Measurements from ENCODE around the gene TNNI2.

The TNNI2 gene

DNA sequence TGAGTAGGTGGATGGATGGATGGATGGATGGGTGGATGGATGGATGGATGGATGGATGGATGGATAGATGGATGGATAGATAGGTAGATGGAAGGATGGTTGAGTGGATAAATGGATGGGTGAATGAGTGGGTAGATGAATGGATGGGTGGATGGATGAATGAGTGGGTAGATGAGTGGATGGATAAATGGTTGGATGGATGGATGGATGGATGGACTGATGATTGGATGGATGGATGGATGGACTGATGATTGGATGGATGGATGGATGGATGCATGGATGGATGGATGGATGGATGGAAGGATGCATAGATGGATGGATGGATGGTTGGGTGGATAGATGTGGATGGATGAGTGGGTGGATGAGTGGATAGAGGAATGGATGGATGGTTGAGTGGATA is 17.2 kb upstream of the TNNI2 start:
- no peak for DNase-seq (ENCODE audit: low read depth, low spot score)

DNA sequence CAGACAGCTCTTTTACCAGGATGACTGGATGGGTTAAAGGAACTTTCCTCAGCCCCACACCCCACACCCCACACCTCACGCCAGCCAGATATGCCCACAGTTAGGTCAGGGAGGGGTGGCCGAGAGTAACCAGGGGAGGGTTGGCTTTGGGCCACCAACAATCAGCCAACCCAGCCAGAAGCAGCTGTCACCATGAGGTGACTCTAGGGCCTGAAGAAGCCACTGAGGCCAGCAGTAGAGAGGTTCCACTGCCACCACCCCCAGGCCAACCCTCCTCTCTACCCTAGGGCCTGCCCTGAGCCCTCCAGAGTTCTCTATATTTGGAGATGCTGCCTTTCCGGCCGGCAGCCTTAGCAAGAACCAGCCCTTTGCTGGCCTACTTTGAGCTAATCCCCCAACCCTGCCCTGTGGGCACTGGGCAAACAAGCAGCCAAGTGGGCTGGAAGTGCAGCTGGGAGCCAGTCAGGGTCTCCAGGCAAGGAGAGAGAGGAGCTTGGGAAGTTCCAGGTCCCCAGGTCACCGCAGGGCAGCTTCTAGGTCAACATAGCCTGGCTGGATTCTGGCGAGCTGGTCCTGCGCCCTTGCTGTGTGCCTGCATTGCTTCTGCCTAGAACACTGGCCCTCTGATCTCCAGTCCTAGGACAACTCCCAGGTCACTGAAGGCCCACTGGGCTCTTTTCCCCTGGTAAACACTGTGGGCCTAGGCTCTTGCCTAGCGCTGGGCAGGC is 16.0 kb upstream of the TNNI2 start:
- DNase-seq (ENCODE audit: low read depth, low spot score), result no peak

DNA sequence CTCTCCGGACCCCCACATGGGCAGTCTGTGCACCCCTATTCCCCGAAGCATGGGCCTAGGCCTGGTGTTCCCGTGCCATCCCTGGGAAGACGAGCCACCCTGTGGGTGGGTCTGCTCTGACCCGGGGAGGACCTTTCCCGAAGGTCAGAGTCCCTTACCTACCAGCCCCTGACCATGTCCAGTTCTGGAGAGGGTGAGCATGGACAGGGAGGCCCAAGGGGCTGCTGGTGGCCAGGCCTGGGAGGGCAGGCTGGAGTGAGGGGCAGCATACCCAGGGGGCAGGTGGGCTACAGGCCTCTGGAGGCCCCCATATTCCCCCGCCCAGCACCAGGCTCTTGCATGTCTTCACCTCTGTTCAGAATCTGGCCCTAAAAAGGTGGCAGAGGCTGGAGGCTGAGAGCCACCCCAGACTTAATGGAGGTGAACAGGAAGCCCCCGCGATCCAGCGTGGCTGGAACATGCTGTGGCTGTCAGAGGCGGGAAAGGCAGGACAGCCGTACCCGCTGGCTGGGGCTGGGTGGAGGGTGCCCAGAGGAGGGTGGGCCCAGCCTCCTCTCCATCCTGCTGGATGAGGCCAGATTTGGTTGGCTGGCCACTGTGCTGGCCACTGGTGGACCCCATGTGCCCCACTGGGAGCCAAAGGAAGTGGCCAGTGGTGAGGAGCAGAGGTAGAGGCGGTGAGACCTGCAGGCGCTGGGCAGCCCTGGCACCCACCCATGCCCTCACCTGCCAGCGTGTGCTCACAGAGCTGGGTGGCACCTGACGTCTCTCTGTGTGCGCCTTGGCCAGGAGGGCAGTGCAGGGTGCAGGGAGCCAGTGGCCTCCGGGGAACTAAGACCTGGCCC is 15.2 kb upstream of the TNNI2 start:
- no peak for DNase-seq (ENCODE audit: low read depth, low spot score)

DNA sequence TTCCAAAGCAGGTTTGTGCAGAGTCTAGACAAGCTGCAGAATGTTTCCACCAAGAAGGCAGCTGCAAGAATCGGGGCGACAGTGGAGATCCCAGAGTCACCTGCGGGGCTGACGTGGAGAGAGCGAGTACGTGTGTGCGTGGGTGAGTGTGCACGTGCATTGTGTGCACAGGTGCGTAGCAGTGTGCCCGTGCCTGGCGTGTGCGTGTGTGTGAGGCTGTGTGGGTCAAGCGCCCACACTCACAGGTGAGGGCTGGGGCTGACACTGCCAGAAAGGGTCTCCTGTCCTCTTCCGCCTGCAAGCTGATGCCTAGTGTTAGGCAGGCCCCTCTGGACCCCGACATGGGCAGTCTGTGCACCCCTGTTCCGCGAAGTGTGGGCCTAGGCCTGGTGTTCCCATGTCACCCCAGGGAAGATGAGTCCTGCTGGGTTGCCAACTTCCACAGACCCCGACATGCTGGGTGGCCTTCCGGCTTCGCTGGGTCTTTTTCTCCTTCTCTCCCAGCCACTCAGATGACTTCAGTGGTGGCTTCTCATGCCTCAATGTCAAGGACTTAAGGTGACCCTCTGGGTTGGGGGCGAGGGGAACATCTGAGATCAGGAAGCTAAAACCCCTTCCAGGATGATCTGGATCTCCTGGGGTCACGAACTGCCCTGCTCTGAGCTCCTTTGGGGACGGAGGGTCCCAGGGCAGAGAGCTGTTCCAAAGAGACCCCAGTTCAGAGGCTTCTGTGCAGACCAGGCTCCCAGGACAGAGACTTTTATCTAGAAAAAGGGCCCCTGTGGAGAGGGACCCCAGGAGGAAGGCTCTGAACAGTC is 14.4 kb upstream of the TNNI2 start:
- DNase-seq (ENCODE audit: low read depth, low spot score), result no peak

DNA sequence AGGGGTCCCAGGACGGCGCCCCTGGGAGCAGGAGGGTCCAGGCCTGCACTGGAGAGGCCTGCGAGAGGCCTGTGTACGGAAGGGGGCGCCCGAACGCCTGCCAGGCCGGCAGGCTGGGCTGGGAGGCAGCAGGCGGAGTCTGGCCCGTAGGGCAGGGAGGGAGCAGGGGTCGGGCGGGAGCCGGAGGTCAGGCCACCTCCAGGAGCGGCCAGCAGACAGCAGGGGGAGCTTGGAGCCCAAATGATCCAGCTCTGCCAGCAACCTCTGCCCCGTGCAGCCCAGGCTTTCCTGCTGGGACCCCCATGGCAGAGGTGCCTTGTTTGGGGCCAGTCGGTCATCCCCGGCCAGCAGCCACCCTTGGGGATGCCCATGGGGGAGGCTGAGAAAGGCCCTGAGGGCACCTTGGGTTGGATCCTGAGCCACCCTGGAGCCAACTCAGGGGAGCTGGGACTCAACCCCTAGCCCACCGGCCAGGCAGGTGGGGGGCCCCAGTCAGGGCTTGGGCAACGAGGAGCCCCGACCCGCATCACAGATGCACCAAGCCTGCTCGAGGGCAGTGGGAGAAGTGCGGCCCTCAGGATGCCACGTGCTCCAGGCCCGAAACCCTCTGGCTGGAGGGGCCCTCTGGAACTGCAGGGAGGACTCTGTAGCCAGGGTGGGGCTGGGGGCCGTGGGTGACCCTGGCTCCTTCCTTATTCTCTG is 13.6 kb upstream of the TNNI2 start:
- DNase-seq (ENCODE audit: low read depth, low spot score), result no peak

DNA sequence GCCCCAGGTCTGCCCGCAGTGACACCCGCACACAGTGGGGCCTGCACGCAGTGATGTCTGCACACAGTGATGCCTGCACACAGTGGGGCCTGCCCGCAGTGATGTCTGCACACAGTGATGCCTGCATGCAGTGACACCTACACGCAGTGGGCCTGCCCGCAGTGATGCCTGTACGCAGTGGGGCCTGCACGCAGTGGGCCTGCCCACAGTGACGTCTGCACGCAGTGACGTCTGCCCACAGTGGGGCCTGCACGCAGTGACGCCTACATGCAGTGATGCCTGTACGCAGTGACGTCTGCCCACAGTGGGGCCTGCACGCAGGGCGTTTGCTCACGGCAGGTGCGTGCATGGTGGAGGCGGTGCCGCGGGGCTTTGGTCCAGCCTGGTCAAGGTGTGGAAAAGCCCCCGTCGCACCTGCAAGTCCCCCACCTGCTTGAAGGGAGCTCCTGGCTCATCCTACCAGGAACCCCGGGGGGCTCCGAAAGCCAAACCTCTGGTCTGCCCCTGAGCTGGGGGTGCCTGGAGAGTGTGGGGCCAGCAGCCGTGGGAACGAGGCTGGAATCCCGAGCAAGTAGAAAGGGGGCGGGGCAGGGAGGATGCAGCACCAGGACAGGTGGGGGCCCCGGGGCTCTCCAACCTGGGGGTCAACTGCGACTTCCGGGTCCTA is 12.9 kb upstream of the TNNI2 start:
- no peak for DNase-seq (ENCODE audit: low read depth, low spot score)

DNA sequence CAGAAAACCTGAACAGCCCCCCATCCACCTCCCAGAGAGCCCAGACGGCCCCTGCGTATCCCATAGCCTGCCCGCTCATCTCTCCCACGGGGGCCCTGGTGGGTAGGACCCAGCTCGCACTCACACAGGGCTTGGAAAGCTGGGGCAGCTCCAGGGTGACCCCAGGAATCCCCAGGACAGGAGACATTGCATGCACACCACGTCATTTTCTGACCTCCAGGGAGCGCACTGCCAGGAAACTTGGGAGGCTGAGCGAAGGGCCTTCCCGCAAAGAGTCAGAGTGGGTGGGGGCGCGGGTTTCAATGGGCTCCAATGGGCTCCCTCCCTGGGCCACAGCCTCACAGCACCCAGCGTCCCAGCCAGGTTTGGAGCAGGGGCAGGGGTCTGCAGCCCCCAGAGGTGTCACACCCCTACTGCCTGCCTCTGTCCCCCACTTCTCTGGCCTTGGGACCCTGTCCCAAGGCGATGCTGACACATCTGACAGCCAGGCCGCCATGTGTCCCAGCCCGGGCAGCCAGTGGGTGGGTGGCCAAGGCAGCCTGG is 12.2 kb upstream of the TNNI2 start:
- no peak for DNase-seq (ENCODE audit: low read depth, low spot score)

DNA sequence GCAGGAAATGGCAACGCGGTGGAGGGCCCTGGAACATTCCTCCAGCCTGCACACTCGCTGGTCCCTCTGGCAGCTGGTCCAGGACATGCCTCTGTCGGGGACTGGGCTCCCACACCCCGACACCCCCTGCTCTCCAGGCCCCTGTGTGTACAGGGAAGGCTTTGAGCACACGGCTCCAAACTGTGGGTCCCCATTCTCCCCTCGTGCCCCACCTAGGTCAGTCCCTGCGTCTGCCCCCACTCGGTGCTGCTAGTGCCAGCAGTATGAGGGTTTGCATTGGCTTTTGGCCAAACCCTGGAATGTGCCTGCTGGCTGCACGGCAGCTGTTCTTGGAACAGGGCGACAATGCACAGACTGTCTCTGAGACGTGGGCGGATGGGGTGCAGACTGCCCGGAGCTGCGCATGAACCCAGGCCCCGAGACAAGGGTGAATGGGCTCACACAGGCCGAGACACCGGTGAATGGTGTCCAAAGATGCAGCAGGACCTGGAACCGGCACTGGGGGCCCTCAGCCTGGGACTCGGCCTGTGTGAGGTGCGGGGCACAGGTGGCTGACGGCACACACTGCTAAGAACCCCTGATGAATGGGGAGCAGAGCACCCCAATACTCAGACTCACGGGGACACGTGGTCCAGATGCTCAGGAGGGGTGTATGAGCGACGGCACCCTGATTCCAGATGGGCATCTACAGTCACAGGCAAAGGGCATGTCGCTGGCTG is 11.5 kb upstream of the TNNI2 start:
- DNase-seq (ENCODE audit: low read depth, low spot score), result no peak

DNA sequence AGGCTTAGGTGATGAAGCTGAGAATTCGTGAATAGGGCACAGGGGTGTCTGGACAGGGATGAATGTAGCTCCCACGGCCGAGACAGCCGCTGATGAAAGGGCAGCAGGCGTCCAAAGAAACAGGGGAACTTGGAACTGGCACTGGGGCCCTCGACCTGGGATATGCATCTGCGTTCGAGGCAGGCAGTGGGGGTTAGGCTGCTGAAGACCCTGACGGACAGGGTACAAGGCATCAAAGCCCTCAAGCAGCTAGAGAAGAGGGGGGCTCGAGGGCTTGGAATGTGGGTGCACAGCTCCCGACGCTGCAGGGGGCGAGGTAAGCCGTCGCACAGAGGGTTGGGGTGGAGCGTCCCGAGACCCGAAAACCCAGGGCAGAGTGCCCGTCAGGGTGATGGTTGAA is 10.8 kb upstream of the TNNI2 start:
- no peak for DNase-seq (ENCODE audit: low read depth, low spot score)

DNA sequence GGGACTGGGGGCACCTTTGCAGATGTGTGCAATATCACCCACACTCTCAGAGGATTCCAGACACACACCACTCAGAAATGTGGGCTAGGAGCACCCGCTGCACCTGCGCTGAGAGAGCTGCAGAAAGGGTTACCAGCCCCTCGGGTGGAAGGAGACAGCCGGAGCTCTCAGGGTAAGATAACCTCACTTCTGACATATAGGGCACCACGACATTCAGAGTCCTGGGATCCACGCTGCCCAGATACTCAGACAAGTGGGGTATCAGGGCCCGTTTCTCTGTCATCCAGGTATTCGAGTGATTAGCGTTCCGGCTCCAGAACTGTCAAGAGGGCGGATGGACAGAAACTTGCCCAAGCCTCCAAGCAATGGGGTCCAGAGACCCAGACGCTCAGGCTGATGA is 10.2 kb upstream of the TNNI2 start:
- no peak for DNase-seq (ENCODE audit: low read depth, low spot score)

DNA sequence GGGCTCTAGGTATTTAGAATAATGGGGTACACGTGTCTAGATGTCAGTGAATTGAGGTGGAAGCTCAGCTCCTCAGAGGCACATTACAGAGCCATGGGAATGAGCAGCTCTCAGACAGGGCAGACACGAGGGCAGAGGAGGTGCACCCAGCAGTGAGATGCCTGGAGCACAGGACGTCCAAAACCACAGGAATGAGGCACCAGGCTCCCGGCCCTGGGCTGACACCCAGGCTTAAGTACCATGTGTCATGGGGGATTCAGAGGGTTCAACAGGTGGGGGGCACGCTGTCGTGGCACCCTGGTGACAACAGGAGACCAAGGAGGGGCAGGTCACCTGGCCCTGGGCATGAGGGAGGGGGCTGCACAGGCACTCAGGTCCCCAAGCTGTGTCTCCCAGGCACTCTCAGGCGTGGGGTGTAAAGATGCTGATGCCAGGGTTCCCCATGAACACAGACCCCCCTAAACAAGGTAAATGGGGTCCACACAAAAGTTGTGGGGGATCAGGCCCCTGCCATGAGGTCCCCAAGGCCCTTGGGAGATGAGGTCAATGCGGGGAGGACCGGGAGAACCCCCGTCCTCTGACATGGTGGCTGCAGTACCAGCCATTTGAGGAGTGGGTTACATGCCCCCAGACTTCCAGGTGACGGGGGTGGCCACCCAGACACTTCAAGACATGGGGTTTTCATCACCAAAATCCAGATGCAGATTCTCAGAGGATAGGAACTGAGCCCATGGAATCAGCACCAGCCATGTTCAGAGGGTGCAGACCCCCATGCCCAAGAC is 9.6 kb upstream of the TNNI2 start:
- no peak for DNase-seq (ENCODE audit: low read depth, low spot score)

DNA sequence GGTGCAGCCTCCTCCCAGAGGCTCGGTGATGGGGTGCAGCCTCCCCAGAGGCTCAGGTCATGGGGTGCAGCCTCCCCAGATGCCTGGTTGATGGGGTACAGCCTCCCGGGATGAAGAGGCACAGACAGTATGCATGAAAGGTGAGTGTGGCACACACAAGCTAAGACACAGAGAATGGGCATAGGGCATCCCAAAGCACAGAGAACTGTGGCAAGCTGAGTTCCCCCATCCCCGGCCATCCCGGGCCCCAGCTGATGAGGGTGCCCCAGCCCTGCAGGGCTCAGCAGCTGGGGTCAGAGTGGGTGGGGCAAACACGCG is 8.8 kb upstream of the TNNI2 start:
- no peak for DNase-seq (ENCODE audit: low read depth, low spot score)

DNA sequence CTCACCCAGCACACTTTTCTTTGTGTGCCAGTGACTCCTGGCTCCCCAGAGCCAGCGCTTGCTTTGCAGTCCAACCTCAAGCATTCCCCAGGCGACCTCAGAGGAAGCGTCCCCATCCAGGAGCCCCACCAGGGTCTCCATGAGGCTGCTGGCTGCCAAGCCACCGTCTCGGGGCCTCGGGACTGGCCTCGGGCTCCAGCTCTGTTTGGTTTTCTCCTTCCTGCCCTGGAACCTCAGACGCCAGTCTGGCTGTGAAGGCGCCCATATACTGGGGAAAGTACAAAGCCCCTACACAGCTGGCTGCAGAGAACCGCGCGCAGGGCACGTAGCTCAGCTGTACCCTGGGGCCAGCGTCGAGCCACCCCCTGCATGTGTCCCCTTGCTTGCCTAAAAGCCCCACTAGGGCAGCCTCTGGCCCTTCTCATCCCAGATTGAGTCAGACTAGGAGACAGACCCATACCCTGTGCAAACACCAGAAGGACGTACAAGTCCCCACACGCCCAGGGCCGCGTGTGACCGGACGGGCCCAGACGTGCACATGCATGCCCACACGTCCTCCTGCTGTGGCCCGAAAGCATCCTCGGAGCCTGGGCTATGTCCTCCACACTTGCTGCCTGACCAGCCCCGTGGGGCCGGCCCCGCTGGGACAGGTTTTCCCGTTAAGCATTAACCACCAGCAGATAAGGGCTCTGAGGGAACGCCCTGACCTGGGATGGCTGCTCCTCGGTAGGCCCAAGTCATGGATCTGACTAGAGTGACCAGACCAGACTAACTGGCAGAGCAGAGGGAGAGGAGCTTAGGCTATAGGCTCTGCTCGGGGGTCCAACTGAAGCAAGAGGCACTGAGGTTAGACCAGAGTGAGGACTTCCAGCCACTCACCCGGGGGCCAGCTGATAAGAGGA is 8.2 kb upstream of the TNNI2 start:
- DNase-seq (ENCODE audit: low read depth, low spot score), result no peak

DNA sequence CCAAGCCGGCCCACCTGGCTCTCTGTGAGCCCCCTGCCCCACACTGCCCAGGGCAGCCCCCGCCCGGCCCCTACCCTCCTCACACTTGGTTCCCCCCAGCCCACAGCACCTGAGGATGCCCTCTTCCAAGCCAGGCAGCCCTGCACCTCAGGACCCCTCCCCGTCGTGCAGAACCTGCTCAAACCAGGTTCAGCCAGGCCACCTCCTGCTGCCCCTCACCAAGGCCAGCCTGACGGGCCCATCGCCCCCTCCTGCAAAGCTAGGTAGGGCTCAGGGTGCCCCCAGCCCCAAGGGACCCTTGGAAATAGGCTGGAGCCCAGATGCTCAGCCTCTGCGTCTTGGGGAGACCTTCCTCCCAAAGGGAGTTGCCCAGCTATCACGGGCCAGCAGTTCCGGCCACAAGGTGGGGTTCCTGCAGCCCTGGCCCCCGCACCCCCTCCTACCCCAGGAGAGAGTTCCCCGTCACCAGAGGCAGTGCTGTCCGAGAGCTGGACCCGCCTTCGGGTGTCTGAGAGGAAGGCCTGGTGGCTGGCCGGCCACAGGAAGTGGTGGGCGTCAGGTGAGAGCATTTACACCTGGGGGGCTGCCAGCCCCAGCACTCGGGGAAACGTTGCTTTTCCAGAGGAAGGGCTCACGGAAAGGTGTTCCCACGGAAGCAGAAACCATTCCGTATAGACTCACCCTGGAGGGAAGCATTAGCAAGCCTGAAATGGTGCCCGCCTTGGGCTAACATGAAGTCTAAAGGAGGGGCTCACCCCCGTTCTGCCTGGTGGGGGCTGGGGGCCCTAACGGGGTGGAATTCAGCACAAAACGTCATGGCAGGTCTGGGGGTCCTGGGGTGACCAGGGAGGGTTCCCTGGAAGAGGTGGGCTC is 7.2 kb upstream of the TNNI2 start:
- no peak for DNase-seq (ENCODE audit: low read depth, low spot score)

DNA sequence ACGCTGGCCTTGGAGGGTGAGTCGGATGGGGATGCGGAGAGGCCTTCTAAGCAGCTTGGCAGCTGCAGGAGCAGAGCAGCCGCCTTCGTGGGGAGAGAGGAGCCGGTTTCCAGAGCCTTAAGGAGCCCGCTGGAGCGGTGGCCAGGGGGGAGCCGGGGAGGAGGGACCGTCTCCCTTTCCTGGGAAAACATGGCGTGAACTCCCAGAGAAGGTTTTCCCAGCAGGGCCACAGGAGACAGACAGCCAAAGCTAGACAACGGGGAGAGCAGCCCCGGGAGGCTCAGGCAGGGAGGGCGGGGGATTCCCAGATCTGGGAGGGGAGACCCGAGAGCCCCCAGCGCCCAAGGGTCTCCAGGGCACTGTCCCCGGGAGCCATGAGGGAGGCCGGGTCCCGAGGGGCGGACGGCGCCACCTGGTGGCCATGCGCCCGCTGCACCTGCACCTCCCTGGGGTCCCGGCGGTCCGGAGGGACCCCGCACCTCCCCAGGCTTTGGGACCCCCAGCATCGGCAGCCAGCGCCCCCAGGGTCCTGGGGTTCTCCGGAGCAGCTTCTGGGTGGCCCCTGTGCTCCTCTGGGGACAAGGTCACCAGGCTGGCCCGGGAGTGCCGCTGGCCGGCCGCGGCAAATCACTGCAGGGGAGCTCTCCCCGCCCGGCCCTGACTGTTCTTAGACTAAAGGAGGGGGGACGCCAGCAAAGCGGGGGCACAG is 6.4 kb upstream of the TNNI2 start:
- no peak for DNase-seq (ENCODE audit: low read depth, low spot score)

DNA sequence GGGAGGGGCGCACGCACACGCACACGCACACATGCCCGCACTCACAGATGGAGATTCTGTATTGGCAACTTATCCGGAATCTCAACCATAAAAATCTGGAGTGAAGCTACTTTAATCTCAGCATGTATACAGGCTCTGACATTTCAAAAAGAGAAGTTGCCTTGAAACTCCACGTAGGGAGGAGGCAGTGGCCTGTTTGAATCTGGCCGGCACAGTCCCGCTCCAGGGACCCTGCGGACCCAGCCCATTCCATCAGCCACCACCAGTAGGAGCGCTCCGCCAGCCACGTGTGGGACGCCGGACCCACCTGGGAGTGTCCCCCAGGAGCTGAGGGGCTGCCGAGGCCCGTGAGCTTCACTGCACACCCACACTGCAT is 5.9 kb upstream of the TNNI2 start:
- DNase-seq (ENCODE audit: low read depth, low spot score), result no peak

DNA sequence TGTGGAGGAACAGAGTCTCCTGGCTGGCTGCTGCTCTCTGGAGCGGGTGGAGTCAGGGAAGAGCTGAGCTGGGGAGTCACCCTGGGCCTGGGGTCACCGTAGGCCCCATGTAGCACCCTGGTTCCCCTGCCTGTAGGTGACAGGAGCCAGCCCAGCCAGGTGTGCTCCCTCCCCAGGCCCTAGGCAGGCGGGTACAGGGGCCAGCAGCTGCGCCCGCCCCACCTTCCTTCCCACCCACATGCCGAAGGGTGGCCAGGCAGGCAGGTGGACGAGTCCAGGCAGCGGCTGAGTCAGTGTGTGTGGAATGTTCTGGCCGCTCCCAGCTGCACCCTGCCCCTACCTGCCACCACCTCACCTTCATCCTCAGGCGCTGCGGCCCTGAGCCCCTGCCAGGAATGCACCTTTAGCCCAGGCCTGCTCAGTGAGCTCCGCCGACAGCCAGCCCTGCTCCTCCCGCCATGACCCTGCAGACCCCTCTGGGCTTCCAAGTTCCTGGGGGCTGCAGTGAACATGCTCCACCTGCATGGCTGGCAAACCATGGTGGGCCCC is 4.6 kb upstream of the TNNI2 start:
- no peak for DNase-seq (ENCODE audit: low read depth, low spot score)

Measured in activated CD4-positive, CD25-positive, alpha-beta regulatory T cell treated with anti-CD3 and anti-CD28 coated beads, Interleukin-2, amount 50 U/mL, for 16 hours (primary cell).